ENCODE results near the gene VHLL.

- TF ChIP-seq ZNF274 (IDR thresholded peaks at IDR 0.05; ENCODE audit: low read depth, low read length) (no peak), YY1 (IDR thresholded peaks at IDR 0.05; ENCODE audit: insufficient read depth, insufficient read length) (no peak)
Observed at GRCh38 chr1:156259805-156260204, 39.3 kb downstream of the VHLL start.
